PC-3 (cell line): ENCODE measurements around the gene PLK3. TPM values are rescaled to one million over a fixed set of nuclear protein-coding genes. Genes with fewer than 3 reads are reported as not detected.

Experiments used
- ATAC-seq: fragments of 200-7000 bp; cut with Tn5 transposase; 2 replicates; pipeline ENCODE4 v1.9.1; 2020; ENCODE audit warnings: mild to moderate bottlenecking, moderate library complexity
- BruUV-seq: library from RNA; stranded (reverse); fragments of 400-500 nt; replicated peaks from 2 replicates; lab custom pipeline; 2021; lab: Mats Ljungman, UMichigan
- CTCF ChIA-PET: fragments of 300-600 bp; sonication (Branson Sonifier 250); formaldehyde crosslinking; loops from one replicate; lab custom pipeline; 2022; ENCODE audit warnings: antibody characterized with exemption; lab: Charles Lee
- POLR2A ChIA-PET: fragments of 300-600 bp; sonication (Branson Sonifier 250); formaldehyde crosslinking; loops from one replicate; lab custom pipeline; 2022; ENCODE audit warnings: antibody characterized with exemption; ENCODE audit not compliant: unreplicated experiment; lab: Charles Lee
- DNase-seq: peaks from one replicate; pipeline ENCODE4 v3.0.0-alpha.2; 2015
- H2AFZ ChIP-seq: fragments of 300-600 bp; sonication (generic); 2 replicates; pipeline ENCODE4 v1.6.0; 2016; ENCODE audit warnings: antibody characterized with exemption, low read length
- H3F3A ChIP-seq: fragments of 300-600 bp; sonication (generic); one replicate; pipeline ENCODE4 v1.6.0; 2017; ENCODE audit warnings: antibody characterized with exemption, low read length, control low read depth, mild to moderate bottlenecking; ENCODE audit not compliant: unreplicated experiment
- H3K27ac ChIP-seq: fragments of 300-600 bp; sonication (generic); 2 replicates; pipeline ENCODE4 v1.5.1; 2016; ENCODE audit warnings: mild to moderate bottlenecking, low read length
- H3K27me3 ChIP-seq: fragments of 300-600 bp; sonication (generic); 2 replicates; pipeline ENCODE4 v1.6.1; 2016; ENCODE audit warnings: low read length, mixed read lengths
- H3K36me3 ChIP-seq: fragments of 300-600 bp; sonication (generic); 2 replicates; pipeline ENCODE4 v1.6.1; 2016; ENCODE audit warnings: low read depth, mixed run types, low read length, mixed read lengths
- H3K4me1 ChIP-seq: fragments of 300-600 bp; sonication (generic); 2 replicates; pipeline ENCODE4 v1.5.1; 2016; ENCODE audit warnings: low read length; ENCODE audit not compliant: insufficient read depth
- H3K4me2 ChIP-seq: fragments of 300-600 bp; sonication (generic); 2 replicates; pipeline ENCODE4 v1.6.0; 2016; ENCODE audit warnings: low read length
- H3K4me3 ChIP-seq: fragments of 300-600 bp; sonication (generic); 2 replicates; pipeline ENCODE4 v1.5.1; 2016; ENCODE audit warnings: mild to moderate bottlenecking, low read length, mixed read lengths
- H3K79me2 ChIP-seq: fragments of 300-600 bp; sonication (generic); 2 replicates; pipeline ENCODE4 v1.6.1; 2017; ENCODE audit warnings: low read length, mixed read lengths
- H3K9ac ChIP-seq: fragments of 300-600 bp; sonication (generic); 2 replicates; pipeline ENCODE4 v1.6.0; 2016; ENCODE audit warnings: mild to moderate bottlenecking, low read length
- H3K9me2 ChIP-seq: fragments of 300-600 bp; sonication (generic); replicated peaks from 2 replicates; pipeline ENCODE4 v1.6.1; 2016; ENCODE audit warnings: mixed run types, low read length, mixed read lengths
- H3K9me3 ChIP-seq: fragments of 300-600 bp; sonication (generic); 2 replicates; pipeline ENCODE4 v1.6.1; 2016; ENCODE audit warnings: low read length, mixed read lengths
- H4K20me1 ChIP-seq: fragments of 300-600 bp; sonication (generic); 2 replicates; pipeline ENCODE4 v1.6.1; 2016; ENCODE audit warnings: low read length, mixed read lengths
- CTCF ChIP-seq: fragments of 300-600 bp; sonication (generic); conservative IDR thresholded peaks from 2 replicates; pipeline ENCODE4 v1.5.1; 2017; ENCODE audit warnings: antibody characterized with exemption, low read depth, mild to moderate bottlenecking, low read length
- EZH2 ChIP-seq: fragments of 300-600 bp; sonication (generic); IDR thresholded peaks from one replicate; pipeline ENCODE4 v1.6.1; 2017; ENCODE audit warnings: antibody characterized with exemption, mild to moderate bottlenecking, low read length; ENCODE audit not compliant: unreplicated experiment
- EZH2phosphoT487 ChIP-seq: fragments of 300-600 bp; sonication (generic); IDR thresholded peaks from 2 replicates; pipeline ENCODE4 v1.6.1; 2018; ENCODE audit warnings: mild to moderate bottlenecking, antibody characterized with exemption, low read length, borderline replicate concordance
- intact Hi-C: fragments of 100-400 bp; cut with micrococcal nuclease; formaldehyde crosslinking; loops from 2 replicates; pipeline ENCODE4 v1.9.0; 2023
- total RNA-seq: library from RNA; depleted of rRNA; stranded (reverse); fragments of >200 nt; gene quantifications from 2 replicates; pipeline ENCODE4 v1.2.3, GENCODE V29; 2014

PLK3 gene
- total RNA-seq, 1 experiment from 2014 or later: 44.0 TPM

- DNase-seq (no peak), ATAC-seq (no peak)
- no peak overlapping the region for H2AFZ ChIP-seq
- no peaks in the 10 kb centered on the region for H3K9me2 ChIP-seq
- CTCF ChIA-PET: no interaction called here
- no peaks in the 10 kb centered on the region for H3F3A ChIP-seq
- no peaks in the 10 kb centered on the region for H3K27me3 ChIP-seq
- POLR2A ChIA-PET: no interaction called here
- H3K79me2 ChIP-seq: no peaks in the 10 kb centered on the region
- no TSS peak for BruUV-seq
- H3K4me1 ChIP-seq: no peaks in the 10 kb centered on the region
- H3K4me3 ChIP-seq: no peak overlapping the region
- no peaks in the 10 kb centered on the region for H4K20me1 ChIP-seq
- H3K9me3 ChIP-seq: no peaks in the 10 kb centered on the region
- no peaks in the 10 kb centered on the region for H3K36me3 ChIP-seq
- no peak overlapping the region for H3K27ac ChIP-seq
- TF ChIP-seq EZH2phosphoT487 (no peak), EZH2 (no peak), CTCF (no peak)
- H3K9ac ChIP-seq: no peak overlapping the region
- intact Hi-C loops: loop anchor here (10.0 kb wide), 1 partner anchor 93 kb away; no protein-coding TSS in a partner anchor
- no peak overlapping the region for H3K4me2 ChIP-seq
Observed at GRCh38 chr1:44832056-44832705, 32.0 kb downstream of the PLK3 start.

- Histone ChIP-seq H3K36me3 (no peaks in the 10 kb centered on the region), H3K4me1 (no peaks in the 10 kb centered on the region), H3K27ac (no peak overlapping the region), H3K9me2 (no peaks in the 10 kb centered on the region), H3K4me2 (no peak overlapping the region), H4K20me1 (no peaks in the 10 kb centered on the region), H3K27me3 (no peaks in the 10 kb centered on the region), H3K79me2 (no peaks in the 10 kb centered on the region), H3K9me3 (no peaks in the 10 kb centered on the region), H3K4me3 (no peak overlapping the region), H3F3A (no peaks in the 10 kb centered on the region), H2AFZ (no peak overlapping the region), H3K9ac (no peak overlapping the region)
- DNase-seq: no peak
- intact Hi-C loops: loop anchor here (10.0 kb wide), 1 partner anchor 90 kb away; no protein-coding TSS in a partner anchor
- POLR2A ChIA-PET: no interaction called here
- no peak for ATAC-seq
- CTCF ChIA-PET: no interaction called here
- no peak for TF ChIP-seq EZH2
- no peak for TF ChIP-seq CTCF
- TF ChIP-seq EZH2phosphoT487: no peak
- no TSS peak for BruUV-seq
Observed at GRCh38 chr1:44834328-44834727, 34.2 kb downstream of the PLK3 start.
